Mucosa of rectum (tissue), 2 donors: ENCODE measurements around the gene RPE.

ENCODE experiments used
- H3K27ac ChIP-seq, 2 donors: one replicate each; pipeline ENCODE4 v1.7.0; 2013; ENCODE audit warnings: inconsistent platforms in 2 of 2, low read depth in 2 of 2, low read length in 2 of 2
- H3K27me3 ChIP-seq, 2 donors: one replicate each; pipeline ENCODE4 v1.7.0; 2013; ENCODE audit warnings: low read length in 2 of 2; ENCODE audit not compliant: control insufficient read depth in 2 of 2, insufficient read depth in 2 of 2
- H3K36me3 ChIP-seq, 2 donors: one replicate each; pipeline ENCODE4 v1.7.0; 2013; ENCODE audit warnings: low read length in 2 of 2; ENCODE audit not compliant: control insufficient read depth in 2 of 2, insufficient read depth in 2 of 2
- H3K4me1 ChIP-seq, 2 donors: one replicate each; pipeline ENCODE4 v1.7.0; 2013; ENCODE audit warnings: low read length in 2 of 2, mild to moderate bottlenecking in 1 of 2; ENCODE audit not compliant: control insufficient read depth in 2 of 2, insufficient read depth in 2 of 2
- H3K4me3 ChIP-seq, 2 donors: one replicate each; pipeline ENCODE4 v1.7.0; 2013; ENCODE audit warnings: low read length in 2 of 2
- H3K9ac ChIP-seq, 2 donors: one replicate each; pipeline ENCODE4 v1.7.0; 2013; ENCODE audit warnings: low read length in 2 of 2, low read depth in 1 of 2, mild to moderate bottlenecking in 1 of 2
- H3K9me3 ChIP-seq, 2 donors: one replicate each; pipeline ENCODE4 v1.7.0; 2013; ENCODE audit warnings: low read length in 2 of 2; ENCODE audit not compliant: control insufficient read depth in 2 of 2
- donor health status: healthy.
- donor health status: Normal muscosa, but diverticular disease.

RPE gene

DNA sequence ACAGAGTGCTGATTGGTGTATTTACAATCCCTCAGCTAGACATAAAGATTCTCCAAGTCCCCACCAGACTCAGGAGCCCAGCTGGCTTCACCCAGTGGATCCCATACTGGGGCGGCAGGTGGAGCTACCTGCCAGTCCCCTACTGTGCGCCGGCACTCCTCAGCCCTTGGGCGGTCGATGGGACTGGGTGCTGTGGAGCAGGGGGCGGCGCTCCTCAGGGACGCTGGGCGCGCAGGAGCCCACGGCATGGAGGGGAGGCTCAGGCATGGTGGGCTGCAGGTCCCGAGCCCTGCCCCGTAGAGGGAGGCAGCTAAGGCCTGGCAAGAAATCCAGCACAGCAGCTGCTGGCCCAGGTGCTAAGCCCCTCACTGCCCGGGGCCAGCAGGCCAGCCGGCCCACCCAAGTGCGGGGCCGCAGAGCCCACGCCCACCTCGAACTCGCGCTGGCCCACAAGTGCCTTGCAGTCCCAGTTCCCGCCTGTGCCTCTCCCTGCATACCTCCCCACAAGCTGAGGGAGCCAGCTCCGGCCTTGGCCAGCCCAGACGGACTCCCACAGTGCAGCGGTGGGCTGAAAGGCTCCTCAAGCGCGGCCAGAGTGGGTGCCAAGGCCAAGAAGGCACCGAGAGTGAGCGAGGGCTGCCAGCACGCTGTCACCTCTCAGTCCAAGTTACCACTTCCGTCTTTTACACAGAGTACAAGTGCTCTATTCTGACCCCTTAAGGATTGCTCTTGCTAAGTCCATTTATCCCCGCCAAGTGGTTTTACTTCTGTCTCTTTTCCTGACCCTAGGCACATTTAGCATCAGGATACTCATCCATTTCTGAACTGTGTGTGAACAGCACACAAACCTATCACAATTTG is 1.7 kb upstream of the RPE start:
- H3K36me3 ChIP-seq: no peaks in the 10 kb centered on the region
- no peak overlapping the region for H3K4me3 ChIP-seq
- no peak overlapping the region for H3K27ac ChIP-seq
- H3K9me3 ChIP-seq: no peaks in the 10 kb centered on the region
- peaks cover 15 to 17% of the 10 kb centered on the region in 2 donors for H3K4me1 ChIP-seq
- no peak overlapping the region for H3K9ac ChIP-seq
- H3K27me3 ChIP-seq: no peaks in the 10 kb centered on the region

DNA sequence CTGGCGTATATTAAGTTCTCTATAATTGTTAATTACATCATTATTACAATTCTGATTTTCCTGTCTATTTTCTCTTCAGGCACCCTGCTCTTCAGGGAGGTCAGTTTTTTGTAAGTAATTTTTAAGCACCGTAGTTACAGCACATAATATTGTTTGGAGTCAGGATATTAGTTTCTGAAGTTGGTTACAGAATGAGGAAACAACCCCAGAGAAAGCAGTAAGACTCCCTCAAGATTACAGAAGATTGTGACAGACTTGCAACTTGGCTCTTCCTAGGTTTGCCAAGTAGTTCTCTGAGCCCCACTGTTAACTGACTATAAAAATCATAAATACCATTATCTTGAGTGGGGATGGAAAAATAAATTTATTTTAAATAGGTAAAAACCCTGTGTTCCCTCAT is 921 bp downstream of the RPE start:
- Histone ChIP-seq H3K27me3 (no peaks in the 10 kb centered on the region), H3K36me3 (no peaks in the 10 kb centered on the region), H3K9me3 (no peaks in the 10 kb centered on the region), H3K4me1 (peaks cover 15 to 17% of the 10 kb centered on the region in 2 donors), H3K27ac (peak overlapping the region in 1 of 2 donors; percentile 90), H3K9ac (peak overlapping the region; percentile 68 to 87), H3K4me3 (peak overlapping the region; percentile 98 to 99)

DNA sequence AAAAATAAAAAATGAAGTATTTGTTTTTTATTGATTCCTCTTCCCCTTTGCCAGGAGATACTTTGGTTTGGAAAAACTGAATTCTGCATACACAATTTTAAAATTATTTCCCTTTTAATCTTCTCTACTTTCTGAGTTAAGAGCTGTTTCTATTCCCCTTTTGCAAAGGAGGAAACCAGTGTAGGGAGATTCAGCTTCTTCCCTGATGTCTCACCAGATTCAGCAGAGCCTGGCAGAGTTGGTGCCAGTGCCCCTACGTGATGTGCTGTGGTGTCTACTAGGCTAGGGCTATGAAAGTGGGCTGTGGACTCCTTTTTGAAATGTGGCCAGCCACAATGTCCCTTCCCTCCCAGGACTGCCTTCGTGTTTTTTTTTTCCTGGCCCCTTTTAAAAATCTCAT is 2.4 kb downstream of the RPE start:
- no peaks in the 10 kb centered on the region for H3K27me3 ChIP-seq
- H3K27ac ChIP-seq: no peak overlapping the region
- H3K9me3 ChIP-seq: no peaks in the 10 kb centered on the region
- H3K9ac ChIP-seq: no peak overlapping the region
- no peak overlapping the region for H3K4me3 ChIP-seq
- no peaks in the 10 kb centered on the region for H3K36me3 ChIP-seq
- peaks cover 15 to 19% of the 10 kb centered on the region in 2 donors for H3K4me1 ChIP-seq

DNA sequence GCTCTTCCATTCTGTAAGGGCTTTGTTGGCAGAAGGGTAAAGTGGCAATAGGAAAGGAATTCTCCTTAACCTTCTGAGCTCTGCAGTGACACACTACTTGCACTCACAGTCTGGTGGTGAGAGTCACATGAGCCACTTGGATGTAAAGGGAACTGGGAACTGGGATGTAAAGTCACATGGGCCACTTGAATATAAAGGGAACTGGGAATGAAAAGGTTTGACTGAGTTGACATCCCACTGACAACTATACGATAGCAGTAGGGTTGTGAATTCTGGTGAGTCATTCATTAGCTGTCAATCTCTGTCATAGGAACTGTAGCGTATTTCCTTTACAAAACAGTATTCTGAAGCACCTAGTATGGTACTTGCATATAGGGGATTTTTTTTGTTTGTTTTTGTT is 5.5 kb downstream of the RPE start:
- peaks cover 4 to 10% of the 10 kb centered on the region in 2 donors for H3K36me3 ChIP-seq
- H3K4me1 ChIP-seq: peaks cover 15 to 17% of the 10 kb centered on the region in 2 donors
- no peak overlapping the region for H3K4me3 ChIP-seq
- no peaks in the 10 kb centered on the region for H3K27me3 ChIP-seq
- no peaks in the 10 kb centered on the region for H3K9me3 ChIP-seq
- no peak overlapping the region for H3K9ac ChIP-seq
- H3K27ac ChIP-seq: no peak overlapping the region

DNA sequence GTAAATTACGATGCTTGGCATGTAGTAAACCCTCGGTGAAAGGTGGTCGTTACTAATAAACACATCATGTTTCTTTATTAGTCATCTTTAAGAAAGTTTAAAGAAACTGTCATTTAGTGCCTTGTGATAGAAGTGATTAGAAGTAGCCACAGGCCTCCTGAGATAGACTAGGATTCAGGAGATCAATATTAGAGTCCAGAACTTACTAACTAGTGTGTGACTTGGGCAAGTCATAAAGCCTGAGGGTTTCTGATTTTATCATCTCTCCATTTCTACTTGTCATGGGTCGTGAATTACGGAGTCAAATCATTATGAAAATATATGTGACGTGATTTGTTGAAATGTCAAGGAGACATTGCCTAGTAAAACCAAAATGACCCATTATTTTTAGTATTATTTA is 6.7 kb downstream of the RPE start:
- no peak overlapping the region for H3K4me3 ChIP-seq
- no peak overlapping the region for H3K9ac ChIP-seq
- H3K27me3 ChIP-seq: no peaks in the 10 kb centered on the region
- H3K4me1 ChIP-seq: peaks cover 3 to 7% of the 10 kb centered on the region in 2 donors
- H3K36me3 ChIP-seq: peaks cover 4 to 11% of the 10 kb centered on the region in 2 donors
- H3K27ac ChIP-seq: no peak overlapping the region
- no peaks in the 10 kb centered on the region for H3K9me3 ChIP-seq

DNA sequence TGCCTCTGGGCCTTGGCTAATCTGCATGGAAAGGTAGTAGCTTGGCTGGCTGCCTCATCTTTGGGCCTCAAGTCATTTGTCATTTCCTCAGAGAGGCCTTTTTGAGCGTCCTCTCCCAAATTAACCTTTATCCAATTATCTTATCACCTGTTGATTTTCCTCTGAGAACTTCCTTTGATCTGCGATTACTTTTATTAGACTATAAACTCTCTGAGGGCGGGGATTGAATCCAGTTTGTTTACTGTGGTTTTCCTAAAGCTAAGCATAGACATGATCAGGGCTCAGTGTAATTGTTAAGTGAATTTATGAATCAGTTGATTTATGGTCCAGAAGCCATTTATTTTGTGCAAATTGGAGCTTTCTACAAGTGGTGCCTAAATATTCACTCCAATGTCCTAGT is 7.5 kb downstream of the RPE start:
- H3K9me3 ChIP-seq: no peaks in the 10 kb centered on the region
- peaks cover 8 to 14% of the 10 kb centered on the region in 2 donors for H3K36me3 ChIP-seq
- H3K4me1 ChIP-seq: peaks cover 0 to 5% of the 10 kb centered on the region in 2 donors

DNA sequence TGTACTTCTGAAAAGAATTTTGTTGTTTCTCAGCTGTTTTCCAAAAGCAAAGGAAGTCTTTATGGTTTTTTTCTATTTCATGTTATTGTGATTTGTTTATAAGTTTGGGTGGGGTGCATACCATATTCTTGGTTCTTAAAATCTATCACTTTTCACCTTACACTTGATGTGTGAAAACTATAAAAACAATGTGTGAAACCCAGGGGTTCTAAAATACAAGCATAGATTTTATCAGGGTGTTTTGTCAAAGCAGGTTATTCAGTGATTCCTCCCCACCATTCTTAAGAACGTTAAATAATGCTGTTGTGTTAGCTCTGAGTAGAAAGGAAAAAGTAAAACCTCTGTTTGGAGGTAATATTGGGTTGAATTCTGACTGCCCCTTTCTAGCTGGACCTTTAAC is 17.7 kb downstream of the RPE start:
- H3K4me1 ChIP-seq: no peaks in the 10 kb centered on the region
- no peak overlapping the region for H3K27ac ChIP-seq
- no peak overlapping the region for H3K9ac ChIP-seq
- no peaks in the 10 kb centered on the region for H3K27me3 ChIP-seq
- no peak overlapping the region for H3K4me3 ChIP-seq
- H3K36me3 ChIP-seq: peaks cover 53 to 61% of the 10 kb centered on the region in 2 donors
- H3K9me3 ChIP-seq: no peaks in the 10 kb centered on the region

More for the DNA sequence above, 7.5 kb downstream of the RPE start:
- Histone ChIP-seq H3K27me3 (no peaks in the 10 kb centered on the region), H3K27ac (no peak overlapping the region), H3K9ac (no peak overlapping the region), H3K4me3 (no peak overlapping the region)

DNA sequence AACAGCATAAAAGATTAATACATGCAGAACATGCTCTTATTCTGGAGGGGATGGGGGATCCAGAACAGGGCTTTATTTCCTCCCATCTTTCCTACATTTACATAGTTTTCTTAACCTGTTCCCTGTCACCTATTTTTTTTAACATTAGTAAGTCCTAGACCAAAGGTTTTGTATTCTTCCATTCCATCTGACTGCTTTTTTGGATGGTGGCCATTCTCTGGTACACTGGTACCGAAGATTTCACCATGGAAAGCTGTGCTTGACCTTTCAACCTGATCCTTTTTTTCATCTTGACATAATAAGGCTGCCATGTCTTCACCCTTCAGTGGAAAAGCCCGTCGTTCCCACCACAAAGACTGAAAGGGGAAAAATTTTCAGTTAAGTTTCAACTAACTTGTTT is 20.4 kb downstream of the RPE start:
- Histone ChIP-seq H3K9ac (no peak overlapping the region), H3K4me3 (no peak overlapping the region), H3K27ac (no peak overlapping the region), H3K4me1 (no peaks in the 10 kb centered on the region), H3K36me3 (peaks cover 39% of the 10 kb centered on the region in 2 donors), H3K9me3 (no peaks in the 10 kb centered on the region), H3K27me3 (no peaks in the 10 kb centered on the region)

DNA sequence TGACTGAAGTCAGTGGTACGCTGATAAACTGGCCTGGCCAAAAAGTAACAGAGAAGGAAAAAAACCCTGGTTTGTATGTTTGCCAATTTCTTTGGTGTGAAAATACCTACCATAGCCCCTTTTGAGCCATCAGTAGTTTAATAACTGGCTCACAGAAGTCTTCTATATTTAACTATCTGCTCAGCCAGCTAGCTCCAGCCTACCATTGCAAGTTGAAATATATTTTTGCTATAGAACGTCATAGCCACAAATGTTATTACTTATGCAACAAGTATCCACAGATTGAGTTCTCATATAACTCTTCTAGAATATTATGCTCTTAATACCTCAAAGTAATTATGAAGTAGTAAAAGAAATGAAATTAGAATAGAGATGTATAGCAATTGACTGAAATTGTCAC is 25.2 kb downstream of the RPE start:
- no peak overlapping the region for H3K27ac ChIP-seq
- no peak overlapping the region for H3K9ac ChIP-seq
- no peaks in the 10 kb centered on the region for H3K9me3 ChIP-seq
- H3K36me3 ChIP-seq: peaks cover 9 to 13% of the 10 kb centered on the region in 2 donors
- no peak overlapping the region for H3K4me3 ChIP-seq
- no peaks in the 10 kb centered on the region for H3K27me3 ChIP-seq
- no peaks in the 10 kb centered on the region for H3K4me1 ChIP-seq

DNA sequence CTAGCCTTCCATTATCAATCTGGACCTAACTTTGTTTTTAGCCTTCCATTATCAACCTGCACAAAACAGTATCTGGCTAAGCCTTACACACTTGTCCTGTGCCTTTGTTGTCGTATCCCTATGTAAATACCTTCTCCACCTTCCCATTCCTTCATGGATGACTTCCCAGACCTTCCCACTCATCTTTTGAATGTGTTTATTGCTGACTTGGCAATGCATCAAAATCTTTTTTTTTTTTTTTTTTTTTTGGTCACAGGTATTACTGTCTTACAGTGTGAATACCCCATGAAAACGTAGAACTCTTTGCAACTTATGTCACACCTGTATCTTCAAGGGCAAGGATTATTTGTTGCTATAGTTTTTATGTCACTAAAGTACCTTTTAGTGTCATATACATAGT is 25.7 kb downstream of the RPE start:
- no peaks in the 10 kb centered on the region for H3K9me3 ChIP-seq
- no peak overlapping the region for H3K4me3 ChIP-seq
- H3K9ac ChIP-seq: no peak overlapping the region
- H3K27me3 ChIP-seq: no peaks in the 10 kb centered on the region
- no peaks in the 10 kb centered on the region for H3K4me1 ChIP-seq
- peaks cover 5 to 8% of the 10 kb centered on the region in 2 donors for H3K36me3 ChIP-seq
- no peak overlapping the region for H3K27ac ChIP-seq
